LNCaP clone FGC (cell line): ENCODE data around the gene SCN2B.

ENCODE experiments used
- DNase-seq: peaks from one replicate; pipeline ENCODE4 v3.0.0-alpha.2; 2011; ENCODE audit warnings: low read depth
- H3K4me3 ChIP-seq: 2 replicates; pipeline ENCODE4 v1.5.1; 2011; ENCODE audit warnings: mild to moderate bottlenecking, low read depth, low read length, control low read depth
- CTCF ChIP-seq: IDR thresholded peaks from 2 replicates; pipeline ENCODE4 v1.5.1; 2012; ENCODE audit warnings: mild to moderate bottlenecking; ENCODE audit not compliant: control insufficient read depth, insufficient read depth; ENCODE audit errors: extremely low read depth

Gene SCN2B

GRCh38 chr11:118143661-118144185, 32.7 kb downstream of the SCN2B start:
- no peak for DNase-seq
- H3K4me3 ChIP-seq, result no peak overlapping the region
- no peak for TF ChIP-seq CTCF

- no peak for TF ChIP-seq CTCF
- DNase-seq, result no peak
- H3K4me3 ChIP-seq, result no peak overlapping the region
Observed at GRCh38 chr11:118142809-118143208, 33.6 kb downstream of the SCN2B start.

GRCh38 chr11:118142081-118142480, 34.4 kb downstream of the SCN2B start:
- no peak for DNase-seq
- no peak for TF ChIP-seq CTCF
- H3K4me3 ChIP-seq, result no peak overlapping the region

- TF ChIP-seq CTCF, result no peak
- H3K4me3 ChIP-seq, result no peak overlapping the region
- DNase-seq, result no peak
Observed at GRCh38 chr11:118139578-118139977, 36.9 kb downstream of the SCN2B start.

GRCh38 chr11:118138839-118139420, 37.5 kb downstream of the SCN2B start:
- DNase-seq, result no peak
- no peak overlapping the region for H3K4me3 ChIP-seq
- no peak for TF ChIP-seq CTCF

GRCh38 chr11:118136801-118137200, 39.6 kb downstream of the SCN2B start:
- DNase-seq, result no peak
- no peak overlapping the region for H3K4me3 ChIP-seq
- TF ChIP-seq CTCF, result no peak

GRCh38 chr11:118136341-118136740, 40.1 kb downstream of the SCN2B start:
- TF ChIP-seq CTCF, result no peak
- DNase-seq, result no peak
- no peak overlapping the region for H3K4me3 ChIP-seq
